Naive thymus-derived CD4-positive, alpha-beta T cell (primary cell): ENCODE data around the gene TMC8. TPM values are rescaled to one million over a fixed set of nuclear protein-coding genes. Genes with fewer than 3 reads are reported as not detected.

Source experiments
- ATAC-seq: fragments of 150-1000 bp; cut with Tn5 transposase; 2 replicates; pipeline ENCODE4 v1.10.0; 2021; ENCODE audit warnings: mild to moderate bottlenecking, moderate library complexity
- CTCF ChIA-PET: fragments of 350-600 bp; sonication (Branson Sonifier 250); formaldehyde crosslinking; loops from one replicate; lab custom pipeline; 2021; ENCODE audit warnings: antibody characterized with exemption; lab: Charles Lee
- POLR2A ChIA-PET: fragments of 350-600 bp; sonication (Branson Sonifier 250); formaldehyde crosslinking; loops from one replicate; lab custom pipeline; 2021; ENCODE audit warnings: antibody characterized with exemption, inconsistent platforms; lab: Charles Lee
- DNase-seq, 9 donors: peaks; one replicate each; pipeline versions ENCODE4 v3.0.0 to v3.0.0-alpha.2; 2020 to 2022; ENCODE audit warnings: mixed read lengths in 1 of 9
- H3K27ac ChIP-seq: one replicate; pipeline ENCODE4 v1.7.0; 2013; ENCODE audit warnings: mild to moderate bottlenecking, low read depth, low read length, moderate library complexity
- H3K27me3 ChIP-seq, 2 donors: one replicate each; pipeline ENCODE4 v1.7.0; 2013; ENCODE audit warnings: low read length in 2 of 2, mild to moderate bottlenecking in 2 of 2, moderate library complexity in 2 of 2; ENCODE audit not compliant: control insufficient read depth in 2 of 2, insufficient read depth in 2 of 2
- H3K36me3 ChIP-seq, 3 experiments: 1 replicate in 2 of 3; 2 replicates in 1 of 3; pipeline ENCODE4 v1.7.0; 2013; ENCODE audit warnings: low read length in 3 of 3, mild to moderate bottlenecking in 3 of 3, moderate library complexity in 1 of 3; ENCODE audit not compliant: insufficient read depth in 3 of 3, control insufficient read depth in 2 of 3
- H3K4me1 ChIP-seq, 2 donors: one replicate each; pipeline ENCODE4 v1.7.0; 2013; ENCODE audit warnings: low read length in 2 of 2, mild to moderate bottlenecking in 2 of 2, moderate library complexity in 1 of 2; ENCODE audit not compliant: control insufficient read depth in 2 of 2, insufficient read depth in 2 of 2
- H3K4me3 ChIP-seq: 2 replicates; pipeline ENCODE4 v1.7.0; 2013; ENCODE audit warnings: mild to moderate bottlenecking, low read length
- H3K9me3 ChIP-seq, 3 experiments: 1 replicate in 2 of 3; 2 replicates in 1 of 3; pipeline ENCODE4 v1.7.0; 2013; ENCODE audit warnings: low read length in 3 of 3; ENCODE audit not compliant: control insufficient read depth in 2 of 3
- H3K27ac Mint-ChIP-seq, 9 donors: one replicate each; pipeline ENCODE4 v1.8.0; 2020 to 2022; ENCODE audit warnings: mixed read lengths in 9 of 9, mild to moderate bottlenecking in 8 of 9, moderate library complexity in 5 of 9, inconsistent platforms in 2 of 9
- H3K27me3 Mint-ChIP-seq, 5 donors: one replicate each; pipeline ENCODE4 v1.8.0; 2021 to 2022; ENCODE audit warnings: mixed read lengths in 5 of 5, mild to moderate bottlenecking in 1 of 5
- H3K36me3 Mint-ChIP-seq, 5 donors: one replicate each; pipeline ENCODE4 v1.8.0; 2020 to 2022; ENCODE audit warnings: mixed read lengths in 5 of 5, mild to moderate bottlenecking in 3 of 5, inconsistent platforms in 1 of 5
- H3K4me1 Mint-ChIP-seq, 7 donors: one replicate each; pipeline ENCODE4 v1.8.0; 2020 to 2022; ENCODE audit warnings: mixed read lengths in 7 of 7, mild to moderate bottlenecking in 3 of 7, inconsistent platforms in 1 of 7
- H3K4me3 Mint-ChIP-seq, 10 donors: one replicate each; pipeline ENCODE4 v1.8.0; 2020 to 2022; ENCODE audit warnings: mild to moderate bottlenecking in 10 of 10, mixed read lengths in 10 of 10, moderate library complexity in 6 of 10, inconsistent platforms in 2 of 10
- H3K9me3 Mint-ChIP-seq, 11 donors: one replicate each; pipeline ENCODE4 v1.8.0; 2020 to 2022; ENCODE audit warnings: mixed read lengths in 11 of 11, mild to moderate bottlenecking in 4 of 11, inconsistent platforms in 1 of 11, moderate library complexity in 1 of 11
- intact Hi-C, 2 donors: fragments of 100-400 bp; cut with micrococcal nuclease; formaldehyde crosslinking; loops; one replicate each; pipeline ENCODE4 v1.15.1; 2023
- polyA plus RNA-seq, 2 donors: library from polyadenylated mRNA; unstranded; fragments of 300-500 nt; fragmentation: Illumina TruSeq; gene quantifications; one replicate each; pipeline ENCODE4 v1.2.3, GENCODE V29; 2021
- total RNA-seq, 6 experiments: library from RNA in 5 of 6; stranded (reverse) in 5 of 6; gene quantifications; 1 replicate in 5 of 6; 2 replicates in 1 of 6; pipeline ENCODE4 v1.2.3 and lab custom pipeline; 2021 to 2026

The TMC8 gene
- total and polyA plus RNA-seq, 7 experiments from 2014 or later, result 94.4 to 593 (median 492) TPM

DNA sequence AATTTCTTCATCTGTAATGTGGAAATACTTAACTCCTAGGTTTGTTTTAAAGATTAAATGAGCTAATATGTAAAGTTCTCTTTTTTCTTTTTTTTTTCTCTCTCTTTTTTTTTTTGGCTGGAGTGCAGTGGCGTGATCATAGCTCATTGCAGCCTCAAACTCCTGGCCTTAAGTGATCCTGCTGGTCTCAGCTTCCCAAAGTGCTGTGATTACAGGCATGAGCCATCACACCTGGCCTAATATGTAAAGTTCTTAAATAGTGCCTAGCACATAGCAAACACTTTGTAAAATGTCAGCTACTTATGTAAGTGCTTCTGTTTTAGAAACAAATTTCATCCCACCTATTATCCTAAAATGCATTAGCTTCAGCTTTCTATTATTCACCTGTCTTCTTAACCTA lies 42.0 kb upstream of the TMC8 start:
- Histone ChIP-seq H3K4me3 (no peak overlapping the region), H3K27me3 (no peaks in the 10 kb centered on the region), H3K4me1 (no peaks in the 10 kb centered on the region), H3K27ac (peak overlapping the region; percentile 11), H3K9me3 (no peaks in the 10 kb centered on the region), H3K36me3 (peaks cover 39 to 84% (median 40%) of the 10 kb centered on the region in 3 experiments)
- ChIA-PET POLR2A (no interaction called here), CTCF (interaction anchor here (1.4 kb wide), 1 partner anchor 47 kb away, joined by 3 read pairs; no protein-coding TSS in a partner anchor)
- DNase-seq (no peak), ATAC-seq (no peak)
- intact Hi-C loops, result loop anchor here (5.0 to 10.0 kb wide), 2 partner anchors 66 to 336 kb away; no protein-coding TSS in a partner anchor
- Mint-ChIP-seq H3K36me3 (peaks cover 0 to 59% (median 24%) of the 10 kb centered on the region in 5 donors), H3K27ac (peak overlapping the region in 4 of 9 donors; percentile 12 to 77 (median 44)), H3K9me3 (peaks cover 0 to 1% (median 0%) of the 10 kb centered on the region in 11 donors), H3K4me1 (peaks cover 0 to 8% (median 4%) of the 10 kb centered on the region in 7 donors), H3K4me3 (no peak overlapping the region), H3K27me3 (no peaks in the 10 kb centered on the region)

DNA sequence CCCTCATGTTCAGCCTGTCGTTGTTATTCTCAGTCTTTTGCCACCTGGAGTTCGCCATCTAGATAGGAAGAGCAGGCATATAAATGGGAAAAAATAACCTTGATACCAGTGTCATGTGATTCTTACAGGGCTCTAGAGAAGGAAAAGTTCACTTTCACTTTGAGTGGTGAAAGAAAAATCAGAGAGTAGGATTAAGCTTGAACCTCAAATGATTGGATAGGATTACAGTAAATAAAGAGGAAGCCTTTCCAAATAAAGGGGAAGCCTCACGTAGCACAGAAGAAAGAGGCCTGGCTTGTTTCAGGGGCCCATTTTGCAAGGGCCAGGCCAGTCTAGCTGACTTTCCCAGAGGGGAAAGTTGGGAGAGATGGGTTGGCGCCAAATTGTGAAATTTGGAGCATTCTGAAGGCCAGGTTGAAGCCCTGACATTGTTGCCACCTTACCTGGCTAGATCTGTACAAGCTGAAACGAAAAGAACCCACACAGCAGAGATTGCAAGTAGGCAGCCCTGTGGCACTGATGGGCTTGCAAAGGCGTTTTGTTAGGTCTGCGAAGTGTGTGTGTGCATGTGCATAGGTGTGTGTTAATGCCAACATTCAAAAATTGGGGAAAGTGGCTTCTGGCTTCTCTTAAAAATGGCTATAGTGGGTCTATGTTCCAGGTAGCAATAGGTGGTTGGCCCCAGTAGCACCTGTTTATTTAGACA lies 40.8 kb upstream of the TMC8 start:
- peak overlapping the region in 8 of 9 donors; percentile 31 to 86 (median 78) for H3K27ac Mint-ChIP-seq
- peaks cover 0 to 1% (median 0%) of the 10 kb centered on the region in 11 donors for H3K9me3 Mint-ChIP-seq
- no peaks in the 10 kb centered on the region for H3K9me3 ChIP-seq
- peak overlapping the region; percentile 11 for H3K27ac ChIP-seq
- ATAC-seq (peak; percentile 40), DNase-seq (no peak)
- peaks cover 0 to 8% (median 4%) of the 10 kb centered on the region in 7 donors for H3K4me1 Mint-ChIP-seq
- peaks cover 42 to 86% (median 43%) of the 10 kb centered on the region in 3 experiments for H3K36me3 ChIP-seq
- intact Hi-C loops, result loop anchor here (5.0 to 10.0 kb wide), 2 partner anchors 67 to 335 kb away; no protein-coding TSS in a partner anchor
- no peaks in the 10 kb centered on the region for H3K27me3 ChIP-seq
- ChIA-PET CTCF (interaction anchor here (1.4 kb wide), 1 partner anchor 46 kb away, joined by 3 read pairs; no protein-coding TSS in a partner anchor), POLR2A (interaction anchor here (0.7 to 0.8 kb wide), 2 partner anchors 116 to 645 kb away, joined by 3 to 4 read pairs; no protein-coding TSS in a partner anchor)
- H3K4me3 Mint-ChIP-seq, result peak overlapping the region in 1 of 10 donors; percentile 3
- peaks cover 3 to 63% (median 29%) of the 10 kb centered on the region in 5 donors for H3K36me3 Mint-ChIP-seq
- no peaks in the 10 kb centered on the region for H3K27me3 Mint-ChIP-seq
- no peaks in the 10 kb centered on the region for H3K4me1 ChIP-seq
- H3K4me3 ChIP-seq, result no peak overlapping the region

DNA sequence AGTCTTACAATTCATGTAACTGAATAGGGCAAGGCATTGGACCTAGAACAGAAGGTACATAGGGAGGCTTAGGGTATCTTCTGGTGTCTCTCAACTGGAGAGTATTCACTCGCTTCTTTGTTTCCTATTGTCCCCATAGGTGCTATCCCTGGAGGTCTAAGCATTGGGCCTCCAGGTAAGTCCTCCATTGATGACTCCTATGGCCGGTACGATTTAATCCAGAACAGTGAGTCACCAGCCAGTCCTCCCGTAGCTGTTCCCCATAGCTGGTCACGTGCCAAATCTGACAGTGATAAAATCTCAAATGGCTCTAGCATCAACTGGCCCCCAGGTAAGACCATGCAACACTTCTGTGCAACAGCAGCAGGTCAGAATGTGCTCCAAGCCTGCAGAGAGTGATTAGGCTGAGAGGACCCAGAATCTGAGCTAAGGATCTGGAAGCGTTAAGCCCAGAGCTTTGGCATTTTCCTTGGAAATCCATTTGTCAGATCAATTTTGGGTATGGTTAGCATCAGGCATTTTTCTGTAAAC lies 37.7 kb upstream of the TMC8 start:
- no peaks in the 10 kb centered on the region for H3K9me3 ChIP-seq
- peaks cover 53 to 92% (median 56%) of the 10 kb centered on the region in 3 experiments for H3K36me3 ChIP-seq
- Mint-ChIP-seq H3K4me3 (no peak overlapping the region), H3K36me3 (peaks cover 7 to 67% (median 26%) of the 10 kb centered on the region in 5 donors), H3K9me3 (no peaks in the 10 kb centered on the region), H3K4me1 (peaks cover 0 to 6% (median 4%) of the 10 kb centered on the region in 7 donors), H3K27ac (peak overlapping the region in 2 of 9 donors; percentile 52 to 58), H3K27me3 (no peaks in the 10 kb centered on the region)
- CTCF ChIA-PET, result no interaction called here
- no peaks in the 10 kb centered on the region for H3K27me3 ChIP-seq
- H3K4me3 ChIP-seq, result no peak overlapping the region
- POLR2A ChIA-PET, result interaction anchor here (0.9 kb wide), 1 partner anchor 16 kb away, joined by 3 read pairs; no protein-coding TSS in a partner anchor
- ATAC-seq (no peak), DNase-seq (no peak)
- intact Hi-C loops, result no loop called here
- H3K27ac ChIP-seq, result no peak overlapping the region
- H3K4me1 ChIP-seq, result no peaks in the 10 kb centered on the region

DNA sequence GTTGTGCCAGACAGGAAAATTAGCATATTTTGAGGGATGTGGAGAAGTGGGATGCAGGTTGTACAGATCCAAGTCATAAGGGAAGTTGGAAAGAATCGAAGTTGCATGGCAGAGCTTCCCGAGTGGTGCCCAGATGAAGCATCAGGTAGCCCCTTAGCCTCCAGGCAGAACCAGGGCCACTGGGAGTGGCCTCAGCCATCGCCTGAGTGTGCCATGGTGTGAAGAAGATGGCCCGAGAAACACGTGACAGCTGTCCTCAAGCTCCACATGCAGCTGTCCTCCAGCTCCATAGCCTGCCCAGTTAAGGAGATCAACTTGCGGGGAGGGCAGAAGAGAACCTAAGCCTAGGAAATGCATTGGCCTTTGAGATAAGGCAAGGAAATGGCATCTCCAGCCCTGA lies 35.5 kb upstream of the TMC8 start:
- H3K4me1 Mint-ChIP-seq, result peaks cover 0 to 3% (median 0%) of the 10 kb centered on the region in 7 donors
- no peak overlapping the region for H3K4me3 Mint-ChIP-seq
- H3K36me3 Mint-ChIP-seq, result peaks cover 13 to 79% (median 36%) of the 10 kb centered on the region in 5 donors
- Histone ChIP-seq H3K9me3 (no peaks in the 10 kb centered on the region), H3K36me3 (peaks cover 55 to 97% (median 56%) of the 10 kb centered on the region in 3 experiments), H3K27ac (no peak overlapping the region), H3K4me3 (no peak overlapping the region), H3K27me3 (no peaks in the 10 kb centered on the region), H3K4me1 (no peaks in the 10 kb centered on the region)
- ChIA-PET CTCF (interaction anchor here (1.9 kb wide), 1 partner anchor 10 kb away, joined by 6 read pairs; no protein-coding TSS in a partner anchor), POLR2A (interaction anchor here (0.8 kb wide), 1 partner anchor 21 kb away, joined by 3 read pairs; no protein-coding TSS in a partner anchor)
- H3K27ac Mint-ChIP-seq, result peak overlapping the region in 2 of 9 donors; percentile 41 to 77
- ATAC-seq (no peak), DNase-seq (no peak)
- no peaks in the 10 kb centered on the region for H3K9me3 Mint-ChIP-seq
- intact Hi-C loops, result no loop called here
- no peaks in the 10 kb centered on the region for H3K27me3 Mint-ChIP-seq

DNA sequence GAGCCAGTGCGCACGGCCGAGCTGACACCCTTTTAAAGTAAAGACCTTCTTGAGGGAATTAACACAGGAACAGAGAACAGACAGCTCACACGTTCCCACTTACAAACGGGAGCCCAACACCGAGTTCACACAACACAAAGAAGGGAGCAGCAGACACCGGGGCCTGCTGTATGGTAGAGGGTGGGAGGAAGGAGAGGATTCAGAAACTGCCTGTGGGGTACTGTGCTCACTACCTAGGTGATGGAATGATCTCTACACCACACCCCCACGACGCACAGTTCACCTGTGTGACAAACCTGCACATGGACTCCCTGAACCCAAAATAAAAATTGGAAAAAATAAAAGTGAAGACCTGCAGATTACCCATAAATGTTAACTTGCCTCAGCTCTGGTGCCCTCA lies 34.5 kb upstream of the TMC8 start:
- no peaks in the 10 kb centered on the region for H3K27me3 Mint-ChIP-seq
- H3K9me3 ChIP-seq, result no peaks in the 10 kb centered on the region
- H3K27ac Mint-ChIP-seq, result peak overlapping the region in 2 of 9 donors; percentile 33 to 67
- ChIA-PET CTCF (interaction anchor here (1.9 kb wide), 1 partner anchor 11 kb away, joined by 6 read pairs; no protein-coding TSS in a partner anchor), POLR2A (interaction anchor here (1.7 kb wide), 1 partner anchor 44 kb away, joined by 4 read pairs; no protein-coding TSS in a partner anchor)
- no peak overlapping the region for H3K27ac ChIP-seq
- DNase-seq (no peak), ATAC-seq (no peak)
- H3K4me1 ChIP-seq, result no peaks in the 10 kb centered on the region
- H3K4me1 Mint-ChIP-seq, result peaks cover 0 to 3% (median 0%) of the 10 kb centered on the region in 7 donors
- H3K36me3 Mint-ChIP-seq, result peaks cover 14 to 74% (median 32%) of the 10 kb centered on the region in 5 donors
- peaks cover 46 to 96% (median 48%) of the 10 kb centered on the region in 3 experiments for H3K36me3 ChIP-seq
- H3K4me3 Mint-ChIP-seq, result no peak overlapping the region
- no peak overlapping the region for H3K4me3 ChIP-seq
- intact Hi-C loops, result no loop called here
- peaks cover 0 to under 1% (median 0%) of the 10 kb centered on the region in 11 donors for H3K9me3 Mint-ChIP-seq
- no peaks in the 10 kb centered on the region for H3K27me3 ChIP-seq

DNA sequence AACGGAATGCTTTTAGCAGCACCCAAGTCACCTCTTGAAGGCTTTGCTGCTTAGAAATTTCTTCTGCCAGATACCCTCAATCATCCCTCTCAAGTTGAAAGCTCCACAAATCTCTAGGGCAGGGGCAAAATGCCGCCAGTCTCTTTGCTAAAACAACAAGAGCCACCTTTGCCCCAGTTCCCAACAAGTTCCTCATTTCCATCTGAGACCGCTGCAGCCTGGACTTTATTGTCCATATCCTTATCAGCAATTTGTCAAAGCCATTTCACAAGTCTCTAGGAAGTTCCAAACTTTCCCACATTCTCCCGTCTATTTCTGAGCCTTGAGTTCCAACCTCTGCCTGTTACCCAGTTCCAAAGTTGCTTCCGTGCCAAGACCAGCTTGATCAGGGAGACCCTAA lies 29.5 kb upstream of the TMC8 start:
- no peaks in the 10 kb centered on the region for H3K27me3 ChIP-seq
- no peak for DNase-seq
- H3K27ac Mint-ChIP-seq, result peak overlapping the region in 4 of 9 donors; percentile 19 to 80 (median 60)
- intact Hi-C loops, result no loop called here
- H3K27me3 Mint-ChIP-seq, result no peaks in the 10 kb centered on the region
- no peaks in the 10 kb centered on the region for H3K4me1 ChIP-seq
- no peak for ATAC-seq
- H3K36me3 ChIP-seq, result peaks cover 27 to 93% (median 41%) of the 10 kb centered on the region in 3 experiments
- no peak overlapping the region for H3K4me3 ChIP-seq
- H3K9me3 Mint-ChIP-seq, result peaks cover 0 to 4% (median 0%) of the 10 kb centered on the region in 11 donors
- no peaks in the 10 kb centered on the region for H3K9me3 ChIP-seq
- H3K27ac ChIP-seq, result no peak overlapping the region
- POLR2A ChIA-PET, result no interaction called here
- peaks cover 21 to 54% (median 33%) of the 10 kb centered on the region in 5 donors for H3K36me3 Mint-ChIP-seq
- H3K4me3 Mint-ChIP-seq, result no peak overlapping the region
- CTCF ChIA-PET, result interaction anchor here (1.0 to 1.4 kb wide), 2 partner anchors 9 to 35 kb away, joined by 3 to 4 read pairs; no protein-coding TSS in a partner anchor
- H3K4me1 Mint-ChIP-seq, result peaks cover 0 to 5% (median 0%) of the 10 kb centered on the region in 7 donors
